ENCODE results near the gene NFATC3.

NFATC3 gene

DNA sequence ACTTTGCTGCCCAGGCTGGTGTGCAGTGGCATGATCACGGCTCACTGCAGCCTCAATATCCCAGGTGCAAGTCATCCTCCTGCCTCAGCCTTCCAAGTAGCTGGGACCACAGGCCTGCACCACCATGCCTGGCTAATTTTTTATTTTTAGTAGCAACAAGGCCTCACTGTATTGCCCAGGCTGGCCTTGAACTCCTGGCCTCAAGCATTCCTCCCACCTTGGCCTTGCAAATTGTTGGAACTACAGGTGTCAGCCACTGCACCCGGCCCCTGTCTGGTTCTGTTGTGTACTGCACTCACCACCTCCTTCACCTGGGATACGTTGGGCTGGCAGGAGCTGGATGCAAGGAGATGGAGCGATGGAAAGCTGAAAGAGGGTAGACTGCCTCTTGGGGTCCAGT lies 168.6 kb downstream of the NFATC3 start:
- no peak for TF ChIP-seq TAF1 (IDR thresholded peaks at IDR 0.05; ENCODE audit: low read depth)
- no peak for TF ChIP-seq EGR1 (IDR thresholded peaks at IDR 0.05)
- no peak for TF ChIP-seq CREB1 (IDR thresholded peaks at IDR 0.05; ENCODE audit: low read depth)
- TF ChIP-seq TCF12 (IDR thresholded peaks at IDR 0.05; ENCODE audit: low read depth), result no peak
- TF ChIP-seq YY1 (IDR thresholded peaks at IDR 0.05; ENCODE audit: low read depth), result no peak
- TF ChIP-seq EP300 (IDR thresholded peaks at IDR 0.05; ENCODE audit: borderline replicate concordance), result no peak
- TF ChIP-seq FOXM1 (IDR thresholded peaks at IDR 0.05; ENCODE audit: borderline replicate concordance, low read depth), result no peak
- TF ChIP-seq RAD21 (IDR thresholded peaks at IDR 0.05; ENCODE audit: low read depth), result no peak
- no peak for TF ChIP-seq TEAD4 (IDR thresholded peaks at IDR 0.05)
- TF ChIP-seq, protein P1, sequence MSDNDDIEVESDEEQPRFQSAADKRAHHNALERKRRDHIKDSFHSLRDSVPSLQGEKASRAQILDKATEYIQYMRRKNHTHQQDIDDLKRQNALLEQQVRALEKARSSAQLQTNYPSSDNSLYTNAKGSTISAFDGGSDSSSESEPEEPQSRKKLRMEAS (IDR thresholded peaks at IDR 0.05), result no peak
- TF ChIP-seq, protein P2, sequence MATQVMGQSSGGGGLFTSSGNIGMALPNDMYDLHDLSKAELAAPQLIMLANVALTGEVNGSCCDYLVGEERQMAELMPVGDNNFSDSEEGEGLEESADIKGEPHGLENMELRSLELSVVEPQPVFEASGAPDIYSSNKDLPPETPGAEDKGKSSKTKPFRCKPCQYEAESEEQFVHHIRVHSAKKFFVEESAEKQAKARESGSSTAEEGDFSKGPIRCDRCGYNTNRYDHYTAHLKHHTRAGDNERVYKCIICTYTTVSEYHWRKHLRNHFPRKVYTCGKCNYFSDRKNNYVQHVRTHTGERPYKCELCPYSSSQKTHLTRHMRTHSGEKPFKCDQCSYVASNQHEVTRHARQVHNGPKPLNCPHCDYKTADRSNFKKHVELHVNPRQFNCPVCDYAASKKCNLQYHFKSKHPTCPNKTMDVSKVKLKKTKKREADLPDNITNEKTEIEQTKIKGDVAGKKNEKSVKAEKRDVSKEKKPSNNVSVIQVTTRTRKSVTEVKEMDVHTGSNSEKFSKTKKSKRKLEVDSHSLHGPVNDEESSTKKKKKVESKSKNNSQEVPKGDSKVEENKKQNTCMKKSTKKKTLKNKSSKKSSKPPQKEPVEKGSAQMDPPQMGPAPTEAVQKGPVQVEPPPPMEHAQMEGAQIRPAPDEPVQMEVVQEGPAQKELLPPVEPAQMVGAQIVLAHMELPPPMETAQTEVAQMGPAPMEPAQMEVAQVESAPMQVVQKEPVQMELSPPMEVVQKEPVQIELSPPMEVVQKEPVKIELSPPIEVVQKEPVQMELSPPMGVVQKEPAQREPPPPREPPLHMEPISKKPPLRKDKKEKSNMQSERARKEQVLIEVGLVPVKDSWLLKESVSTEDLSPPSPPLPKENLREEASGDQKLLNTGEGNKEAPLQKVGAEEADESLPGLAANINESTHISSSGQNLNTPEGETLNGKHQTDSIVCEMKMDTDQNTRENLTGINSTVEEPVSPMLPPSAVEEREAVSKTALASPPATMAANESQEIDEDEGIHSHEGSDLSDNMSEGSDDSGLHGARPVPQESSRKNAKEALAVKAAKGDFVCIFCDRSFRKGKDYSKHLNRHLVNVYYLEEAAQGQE (IDR thresholded peaks at IDR 0.05; ENCODE audit: low read depth), result no peak
- TF ChIP-seq, protein P3, sequence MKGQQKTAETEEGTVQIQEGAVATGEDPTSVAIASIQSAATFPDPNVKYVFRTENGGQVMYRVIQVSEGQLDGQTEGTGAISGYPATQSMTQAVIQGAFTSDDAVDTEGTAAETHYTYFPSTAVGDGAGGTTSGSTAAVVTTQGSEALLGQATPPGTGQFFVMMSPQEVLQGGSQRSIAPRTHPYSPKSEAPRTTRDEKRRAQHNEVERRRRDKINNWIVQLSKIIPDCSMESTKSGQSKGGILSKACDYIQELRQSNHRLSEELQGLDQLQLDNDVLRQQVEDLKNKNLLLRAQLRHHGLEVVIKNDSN (IDR thresholded peaks at IDR 0.05), result no peak
- TF ChIP-seq CEBPB (IDR thresholded peaks at IDR 0.05), result no peak
- TF ChIP-seq NFIC (IDR thresholded peaks at IDR 0.05), result no peak
- no peak for TF ChIP-seq ZBTB7A (IDR thresholded peaks at IDR 0.05; ENCODE audit: low read depth)

DNA sequence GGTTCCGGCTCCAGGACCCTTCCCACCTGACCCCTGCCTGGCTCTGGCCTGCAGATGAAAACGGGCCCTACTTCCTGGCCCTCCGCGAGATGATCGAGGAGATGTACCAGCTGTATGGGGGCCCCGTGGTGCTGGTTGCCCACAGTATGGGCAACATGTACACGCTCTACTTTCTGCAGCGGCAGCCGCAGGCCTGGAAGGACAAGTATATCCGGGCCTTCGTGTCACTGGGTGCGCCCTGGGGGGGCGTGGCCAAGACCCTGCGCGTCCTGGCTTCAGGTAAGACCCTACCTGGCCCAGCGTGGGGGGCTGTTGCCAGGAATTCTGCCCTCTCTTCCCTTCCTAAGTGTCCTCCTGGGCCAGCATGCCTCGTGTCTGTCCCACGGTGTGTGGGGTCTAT lies 170.5 kb downstream of the NFATC3 start:
- no peak for TF ChIP-seq TCF12 (IDR thresholded peaks at IDR 0.05; ENCODE audit: low read depth)
- no peak for TF ChIP-seq ZBTB7A (IDR thresholded peaks at IDR 0.05; ENCODE audit: low read depth)
- TF ChIP-seq EGR1 (IDR thresholded peaks at IDR 0.05), result no peak
- no peak for TF ChIP-seq EP300 (IDR thresholded peaks at IDR 0.05; ENCODE audit: borderline replicate concordance)
- no peak for TF ChIP-seq CEBPB (IDR thresholded peaks at IDR 0.05)
- no peak for TF ChIP-seq RAD21 (IDR thresholded peaks at IDR 0.05; ENCODE audit: low read depth)
- no peak for TF ChIP-seq CREB1 (IDR thresholded peaks at IDR 0.05; ENCODE audit: low read depth)

DNA sequence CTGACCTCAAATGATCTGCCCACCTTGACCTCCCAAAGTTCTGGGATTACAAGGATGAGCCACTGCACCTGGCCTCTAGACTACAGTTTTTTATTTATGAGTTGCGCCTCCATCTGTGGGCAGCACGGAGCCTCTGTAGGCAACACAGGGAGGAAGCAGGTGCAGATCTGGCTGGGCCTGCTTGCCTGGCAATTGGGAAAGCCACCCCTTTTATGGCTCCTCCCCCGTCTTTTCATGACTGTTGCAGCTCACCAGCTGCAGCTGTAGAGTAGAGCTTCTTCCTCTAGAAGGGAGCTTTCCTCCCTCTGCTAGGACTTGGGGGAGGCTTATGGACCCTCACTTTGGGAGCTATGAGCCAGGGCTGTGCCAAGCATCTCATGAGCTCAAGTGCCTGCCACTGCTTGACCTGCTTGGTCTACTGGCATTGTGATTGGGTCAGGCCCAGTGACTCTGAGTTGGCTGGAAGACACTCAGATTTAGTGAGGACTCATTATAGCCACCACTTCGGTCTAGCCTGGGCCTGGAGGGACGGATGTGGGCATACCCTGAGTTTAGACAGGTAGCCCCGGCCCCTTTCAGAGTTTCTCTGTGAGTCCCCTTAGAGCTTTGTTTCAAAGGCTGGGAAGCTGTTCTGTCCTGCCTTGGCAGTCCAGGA lies 172.2 kb downstream of the NFATC3 start:
- TF ChIP-seq CREB1 (IDR thresholded peaks at IDR 0.05; ENCODE audit: low read depth), result no peak

DNA sequence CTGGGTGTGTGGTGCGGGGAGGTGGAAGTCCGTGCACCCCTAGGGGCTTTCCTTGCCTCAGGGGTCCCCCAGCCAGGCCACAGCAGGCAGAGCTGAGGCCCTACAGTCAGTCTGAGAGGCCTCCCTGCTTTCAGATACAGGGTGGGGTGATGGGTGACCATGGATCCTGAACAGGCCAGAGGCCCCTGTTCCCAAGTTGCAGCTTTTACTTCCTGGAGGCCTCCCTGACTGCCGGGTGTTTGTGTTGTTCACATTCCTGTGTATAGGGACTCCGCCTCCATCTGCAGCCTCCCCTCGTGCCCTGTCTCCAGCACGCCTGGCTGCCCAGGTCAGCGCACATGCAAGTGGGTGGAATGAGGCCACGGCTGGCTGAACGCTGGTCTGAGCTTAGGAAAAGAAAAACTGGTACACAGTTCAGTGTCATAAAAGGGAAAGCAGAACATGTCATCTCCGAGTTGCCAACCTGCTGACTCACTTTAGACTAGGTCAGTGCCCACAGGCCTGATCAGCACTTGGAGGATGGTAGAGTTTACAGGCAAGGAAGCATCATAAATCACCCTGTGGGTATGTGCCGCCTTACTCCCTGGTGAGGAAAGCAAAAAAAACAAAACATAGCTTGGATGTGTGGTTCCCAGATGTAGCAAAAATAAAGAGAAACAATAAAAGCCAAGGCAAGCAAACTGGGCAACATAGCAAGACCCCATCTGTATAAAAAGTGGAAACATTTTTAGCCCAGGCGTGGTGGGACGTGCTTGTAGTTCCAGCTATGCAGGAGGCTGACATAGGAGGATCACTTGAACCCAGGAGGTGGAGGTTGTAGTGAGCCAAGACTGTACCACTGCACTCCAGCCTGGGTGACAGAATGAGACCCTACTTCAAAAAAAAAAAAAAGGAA lies 173.0 kb downstream of the NFATC3 start:
- TF ChIP-seq TEAD4 (IDR thresholded peaks at IDR 0.05), result peak; percentile 66
- TF ChIP-seq, protein P3 (IDR thresholded peaks at IDR 0.05), result peak; percentile 27; the same call in 1 of the 2 replicates
- TF ChIP-seq ZBTB7A (IDR thresholded peaks at IDR 0.05; ENCODE audit: low read depth), result no peak
- TF ChIP-seq CEBPB (IDR thresholded peaks at IDR 0.05), result no peak
- peak; percentile 31; the same call in 1 of the 2 replicates for TF ChIP-seq EP300 (IDR thresholded peaks at IDR 0.05; ENCODE audit: borderline replicate concordance)
- 0 out of 2 replicates have a peak, but pooled peaks have one; percentile 63 for TF ChIP-seq EGR1 (IDR thresholded peaks at IDR 0.05)
- TF ChIP-seq YY1 (IDR thresholded peaks at IDR 0.05; ENCODE audit: low read depth), result no peak
- no peak for TF ChIP-seq NFIC (IDR thresholded peaks at IDR 0.05)
- TF ChIP-seq, protein P2 (IDR thresholded peaks at IDR 0.05; ENCODE audit: low read depth), result no peak
- TF ChIP-seq RAD21 (IDR thresholded peaks at IDR 0.05; ENCODE audit: low read depth), result no peak
- TF ChIP-seq TCF12 (IDR thresholded peaks at IDR 0.05; ENCODE audit: low read depth), result no peak
- TF ChIP-seq FOXM1 (IDR thresholded peaks at IDR 0.05; ENCODE audit: borderline replicate concordance, low read depth), result no peak
- no peak for TF ChIP-seq TAF1 (IDR thresholded peaks at IDR 0.05; ENCODE audit: low read depth)
- TF ChIP-seq CREB1 (IDR thresholded peaks at IDR 0.05; ENCODE audit: low read depth), result no peak
- TF ChIP-seq, protein P1 (IDR thresholded peaks at IDR 0.05), result peak; percentile 95

DNA sequence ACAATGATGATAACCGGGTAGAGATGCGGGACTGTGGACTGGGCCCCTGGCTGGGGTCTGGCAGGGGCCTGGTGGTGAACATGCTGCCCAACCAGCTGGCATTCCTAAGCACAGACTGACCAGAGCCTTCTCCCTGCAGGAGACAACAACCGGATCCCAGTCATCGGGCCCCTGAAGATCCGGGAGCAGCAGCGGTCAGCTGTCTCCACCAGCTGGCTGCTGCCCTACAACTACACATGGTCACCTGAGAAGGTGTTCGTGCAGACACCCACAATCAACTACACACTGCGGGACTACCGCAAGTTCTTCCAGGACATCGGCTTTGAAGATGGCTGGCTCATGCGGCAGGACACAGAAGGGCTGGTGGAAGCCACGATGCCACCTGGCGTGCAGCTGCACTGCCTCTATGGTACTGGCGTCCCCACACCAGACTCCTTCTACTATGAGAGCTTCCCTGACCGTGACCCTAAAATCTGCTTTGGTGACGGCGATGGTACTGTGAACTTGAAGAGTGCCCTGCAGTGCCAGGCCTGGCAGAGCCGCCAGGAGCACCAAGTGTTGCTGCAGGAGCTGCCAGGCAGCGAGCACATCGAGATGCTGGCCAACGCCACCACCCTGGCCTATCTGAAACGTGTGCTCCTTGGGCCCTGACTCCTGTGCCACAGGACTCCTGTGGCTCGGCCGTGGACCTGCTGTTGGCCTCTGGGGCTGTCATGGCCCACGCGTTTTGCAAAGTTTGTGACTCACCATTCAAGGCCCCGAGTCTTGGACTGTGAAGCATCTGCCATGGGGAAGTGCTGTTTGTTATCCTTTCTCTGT lies 174.0 kb downstream of the NFATC3 start:
- TF ChIP-seq FOXM1 (IDR thresholded peaks at IDR 0.05; ENCODE audit: borderline replicate concordance, low read depth) (no peak), EGR1 (IDR thresholded peaks at IDR 0.05) (no peak), YY1 (IDR thresholded peaks at IDR 0.05; ENCODE audit: low read depth) (no peak), NFIC (IDR thresholded peaks at IDR 0.05) (no peak)
- TF ChIP-seq, protein P1 (IDR thresholded peaks at IDR 0.05), result no peak
